GM04504 (cell line): Measurements from ENCODE around the gene PI4K2A.
A peak's percentile ranks its signal among the peaks of the same experiment; 100 is the strongest.

Experiments used
- DNase-seq: peaks from one replicate; pipeline ENCODE4 v3.0.0-alpha.2; 2012; ENCODE audit warnings: low read depth

The PI4K2A gene

DNA sequence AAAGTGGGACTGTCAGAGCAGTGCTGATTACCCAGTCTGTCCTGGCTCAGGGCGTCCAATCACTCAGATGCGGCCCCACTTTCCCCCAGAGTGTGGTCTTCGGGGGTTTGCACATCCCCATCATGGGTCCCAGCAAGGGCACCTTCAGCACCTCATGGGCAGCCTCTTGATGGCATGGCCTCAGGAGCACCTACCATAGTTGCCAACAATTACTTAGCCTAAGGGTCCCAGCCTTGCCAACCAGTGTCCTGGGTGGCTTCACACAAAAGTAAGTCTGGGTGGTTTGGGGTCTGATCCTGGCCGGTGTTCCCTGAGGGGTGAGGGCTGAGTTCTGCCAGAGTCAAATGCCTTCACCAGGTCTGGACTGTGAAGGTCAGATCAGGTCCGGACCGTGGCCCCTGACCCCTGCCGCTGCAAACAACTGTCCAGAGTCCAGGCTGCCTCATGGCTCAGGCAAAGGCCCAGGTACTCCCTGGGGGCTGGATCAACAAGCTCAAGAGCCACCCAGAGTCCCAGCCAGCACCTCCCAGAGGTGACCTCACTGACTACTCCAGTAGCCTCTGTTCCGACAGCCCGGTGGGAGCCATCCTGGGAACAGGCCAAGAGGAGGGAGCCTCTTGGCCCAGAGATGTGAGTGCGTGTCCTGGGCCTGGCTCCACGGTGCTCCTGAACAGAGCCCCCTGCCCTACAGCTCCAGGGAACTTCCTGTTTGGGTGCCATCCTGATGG is 66.8 kb downstream of the PI4K2A start:
- no peak for DNase-seq

DNA sequence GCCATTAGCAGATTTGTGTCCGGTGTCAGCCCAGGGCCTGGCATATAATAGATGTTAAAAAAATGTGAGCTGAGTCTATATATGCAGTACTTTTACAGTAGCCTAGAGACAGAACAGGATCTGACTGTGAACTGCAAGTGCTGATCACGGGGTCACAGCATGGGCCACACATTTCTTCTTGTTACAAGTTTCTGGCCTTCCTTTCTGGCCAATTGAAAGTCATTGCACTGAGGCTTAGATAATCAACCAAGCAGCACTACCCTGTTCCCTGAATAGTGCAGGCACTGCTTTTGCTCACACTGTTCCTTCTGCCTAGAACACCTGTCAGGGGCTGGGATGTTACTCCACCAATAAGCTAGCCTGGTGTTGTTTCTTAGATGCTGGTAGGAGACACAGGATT is 67.7 kb downstream of the PI4K2A start:
- no peak for DNase-seq

DNA sequence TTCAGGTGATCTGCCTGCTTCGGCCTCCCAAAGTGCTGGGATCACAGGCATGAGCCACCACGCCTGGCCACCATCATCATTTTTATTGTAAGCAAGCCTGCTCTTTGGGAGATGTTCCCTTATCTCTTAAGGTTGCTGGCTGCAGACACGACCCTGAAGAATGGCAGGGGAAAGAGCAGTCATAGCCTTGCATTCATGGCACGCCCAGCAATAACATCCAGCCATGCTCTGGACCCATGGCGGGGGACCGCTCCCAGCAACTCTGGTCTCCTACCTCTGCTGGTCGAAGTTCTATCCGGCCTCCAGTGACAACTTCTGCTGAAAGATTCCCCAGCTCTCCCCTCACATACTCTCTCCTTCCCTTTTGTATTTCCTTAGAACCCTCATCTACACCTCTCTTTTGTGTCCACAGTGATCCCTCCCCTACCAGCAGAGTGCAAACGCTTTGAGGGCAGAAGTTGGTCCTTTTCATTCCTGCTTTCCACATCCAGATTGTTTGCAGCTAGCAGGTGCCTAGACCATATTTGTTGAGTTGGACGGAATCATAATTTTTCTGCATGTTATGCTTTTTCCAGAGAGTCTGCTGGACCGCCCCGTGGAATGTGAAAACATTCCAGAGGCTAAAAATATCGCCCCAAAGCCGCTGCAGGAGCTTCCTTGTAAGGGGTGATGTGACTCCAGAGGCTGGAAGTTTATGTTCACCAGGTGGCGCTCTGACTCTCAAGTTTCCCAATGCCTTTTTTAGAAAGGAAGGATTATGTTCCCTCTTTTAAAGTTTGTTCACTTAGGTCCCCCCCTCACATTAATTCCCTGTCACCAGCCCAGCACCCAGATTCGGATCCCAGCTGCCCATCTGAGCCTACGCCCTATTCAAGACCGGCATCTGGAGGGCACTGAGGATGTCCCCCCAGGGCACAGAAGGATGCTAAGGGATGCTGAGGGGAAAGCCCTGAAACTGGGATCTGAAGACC is 68.8 kb downstream of the PI4K2A start:
- no peak for DNase-seq

DNA sequence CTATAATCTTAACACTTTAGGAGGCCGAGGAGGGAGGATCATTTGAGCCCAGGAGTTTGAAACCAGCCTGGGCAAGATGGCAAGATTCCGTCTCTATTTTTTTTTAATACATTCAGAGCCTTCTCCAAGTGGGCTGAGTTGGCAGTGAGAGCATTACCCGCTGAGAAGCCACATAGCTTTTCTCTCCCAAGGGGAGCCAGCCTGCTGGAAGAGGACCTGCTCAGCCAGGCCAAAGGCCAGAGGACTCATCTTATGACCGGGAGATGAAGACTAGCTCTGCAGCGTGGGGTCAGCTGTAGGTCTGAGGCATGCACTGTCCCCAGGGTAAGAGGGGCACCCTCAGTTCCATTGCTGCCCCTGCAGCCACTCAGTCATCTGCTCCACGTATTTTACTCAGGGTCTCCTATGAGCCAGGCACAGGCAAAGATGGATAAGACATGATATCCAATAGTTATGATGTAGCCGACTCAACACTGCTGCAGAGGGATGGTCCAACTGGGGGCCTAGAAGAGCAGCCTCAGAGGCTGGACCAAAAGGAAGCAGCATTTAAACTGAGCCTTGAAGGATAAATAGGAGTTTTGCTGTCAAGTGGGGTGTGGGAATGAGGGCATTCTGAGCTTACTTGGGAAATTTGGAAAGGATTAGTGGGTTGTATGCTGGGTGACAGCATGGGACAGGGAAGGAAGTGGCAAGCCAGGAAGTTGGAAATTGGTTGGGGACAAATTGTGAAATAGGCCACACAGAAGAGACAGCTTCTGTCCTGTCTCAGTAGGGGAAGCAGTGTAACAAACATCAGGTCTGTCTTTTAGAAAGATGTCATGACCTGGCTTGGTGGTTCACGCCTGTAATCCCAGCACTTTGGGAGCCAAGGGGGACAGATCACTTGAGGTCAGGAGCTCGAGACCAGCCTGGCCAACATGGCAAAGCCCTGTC is 71.4 kb downstream of the PI4K2A start:
- DNase-seq = no peak

DNA sequence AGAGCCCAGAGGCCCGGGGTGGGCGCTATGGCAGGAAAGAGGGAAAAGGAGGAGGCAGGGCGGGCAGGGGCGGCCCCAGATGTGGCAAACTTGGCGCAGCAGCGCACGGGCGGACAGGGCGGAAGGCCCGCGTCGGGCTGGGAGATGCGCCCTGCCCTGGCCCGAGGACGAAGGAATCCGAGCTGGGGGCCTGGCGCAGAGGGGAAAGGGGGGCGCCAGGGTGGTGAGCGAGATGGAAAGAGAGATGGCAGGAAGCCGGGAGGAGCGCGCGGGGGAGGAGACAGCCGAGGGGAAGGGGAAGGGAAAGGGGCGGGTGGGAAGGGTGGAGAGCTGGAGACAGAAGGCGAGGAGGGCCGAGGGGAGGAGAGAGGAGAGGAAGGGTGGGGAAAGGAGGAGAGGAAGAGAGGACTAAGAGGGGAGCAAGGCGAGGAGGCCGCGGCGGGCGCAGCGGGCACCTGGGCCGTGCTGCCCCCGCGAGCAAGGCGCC is 72.9 kb downstream of the PI4K2A start, which contains the start of gene MARVELD1:
Gene MARVELD1 (plus strand): TSS at position 392 of the 487 bp plus-strand sequence. CDS start 147 bp downstream, outside the sequence.
- DNase-seq = peak; percentile 62

DNA sequence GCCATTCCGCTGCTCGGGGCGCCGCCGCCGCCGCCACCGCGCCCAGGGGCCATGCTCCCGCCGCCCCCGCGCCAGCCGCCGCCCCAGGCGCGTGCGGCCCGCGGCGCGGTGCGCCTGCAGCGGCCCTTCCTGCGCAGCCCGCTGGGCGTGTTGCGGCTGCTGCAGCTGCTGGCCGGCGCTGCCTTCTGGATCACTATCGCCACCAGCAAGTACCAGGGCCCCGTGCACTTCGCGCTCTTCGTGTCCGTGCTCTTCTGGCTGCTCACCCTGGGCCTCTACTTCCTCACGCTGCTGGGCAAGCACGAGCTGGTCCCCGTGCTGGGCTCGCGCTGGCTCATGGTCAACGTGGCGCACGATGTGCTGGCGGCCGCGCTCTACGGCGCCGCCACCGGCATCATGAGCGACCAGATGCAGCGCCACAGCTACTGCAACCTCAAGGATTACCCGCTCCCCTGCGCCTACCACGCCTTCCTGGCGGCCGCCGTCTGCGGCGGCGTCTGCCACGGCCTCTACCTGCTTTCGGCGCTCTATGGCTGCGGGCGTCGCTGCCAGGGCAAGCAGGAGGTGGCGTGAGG is 73.4 kb downstream of the PI4K2A start:
- no peak for DNase-seq

DNA sequence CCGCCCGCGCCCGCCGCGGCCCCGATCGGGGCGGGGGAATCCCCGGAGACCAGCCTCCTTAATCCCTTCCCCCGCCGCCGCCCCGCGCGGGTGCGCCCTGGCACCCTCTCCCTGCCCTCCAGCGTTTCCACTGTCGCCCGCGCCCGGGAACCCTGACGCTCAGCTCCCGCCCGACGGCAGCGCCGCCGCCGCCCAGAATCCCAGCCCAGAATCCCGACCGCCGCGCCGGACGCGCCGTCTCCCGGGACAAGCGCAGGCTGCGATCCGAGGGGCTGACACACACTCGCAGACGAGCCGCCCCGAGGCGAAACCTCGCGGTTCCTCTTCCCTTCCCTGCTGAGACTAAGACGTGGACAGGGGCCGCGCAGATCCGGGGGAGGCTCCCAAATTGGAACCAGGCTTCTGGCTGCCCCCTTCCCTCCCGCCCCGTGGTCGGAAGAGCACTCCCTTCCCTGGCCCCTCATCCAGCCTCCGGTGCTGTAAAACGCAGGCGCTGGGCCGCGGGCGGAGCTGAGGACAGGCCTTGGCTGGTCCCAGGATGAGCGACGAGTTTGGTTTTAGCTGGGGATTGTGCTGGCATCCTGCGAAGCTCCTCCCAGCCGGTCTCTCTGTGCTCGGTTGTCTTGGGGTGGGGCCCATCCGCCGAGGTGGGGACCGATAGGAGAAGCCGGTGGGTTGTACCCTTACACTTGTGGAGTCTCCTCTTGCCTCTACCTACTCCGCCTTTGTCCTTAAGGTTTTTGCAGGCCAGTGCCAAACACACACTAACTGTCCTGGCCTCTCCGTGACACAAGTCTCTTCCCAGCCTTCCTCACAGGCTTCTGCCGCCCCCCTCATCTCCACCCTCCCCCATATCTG is 74.2 kb downstream of the PI4K2A start:
- DNase-seq = peak; percentile 61

DNA sequence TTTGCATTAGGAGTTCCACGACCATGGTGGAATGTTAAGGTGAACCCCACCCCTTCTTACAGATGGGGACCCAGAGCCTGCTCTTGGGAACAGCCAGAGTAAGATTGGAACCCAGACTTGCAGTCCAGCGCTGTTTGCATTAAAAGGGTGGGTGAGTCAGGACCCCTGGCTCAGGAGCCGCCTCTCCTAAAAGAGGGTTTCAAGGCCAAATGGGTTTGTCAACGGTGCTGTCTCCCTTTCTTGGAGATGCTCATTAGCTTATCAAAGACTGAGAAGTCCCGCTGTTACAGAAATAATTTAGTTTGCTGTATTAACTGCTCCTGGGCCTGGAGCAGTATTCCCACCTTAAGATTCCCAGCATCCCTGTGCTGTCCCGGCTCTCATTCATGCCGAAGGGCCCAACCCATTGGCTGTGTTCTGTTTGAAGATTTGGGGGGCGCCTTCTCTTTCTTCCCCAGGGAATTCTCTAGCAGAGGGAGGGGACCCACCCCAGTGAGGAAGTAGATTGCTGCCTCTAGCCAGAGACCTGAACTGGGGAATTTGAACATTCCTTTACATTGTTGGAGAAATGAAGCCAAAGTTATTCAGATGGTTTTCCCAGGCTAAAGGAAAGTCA is 74.9 kb downstream of the PI4K2A start:
- DNase-seq = no peak

DNA sequence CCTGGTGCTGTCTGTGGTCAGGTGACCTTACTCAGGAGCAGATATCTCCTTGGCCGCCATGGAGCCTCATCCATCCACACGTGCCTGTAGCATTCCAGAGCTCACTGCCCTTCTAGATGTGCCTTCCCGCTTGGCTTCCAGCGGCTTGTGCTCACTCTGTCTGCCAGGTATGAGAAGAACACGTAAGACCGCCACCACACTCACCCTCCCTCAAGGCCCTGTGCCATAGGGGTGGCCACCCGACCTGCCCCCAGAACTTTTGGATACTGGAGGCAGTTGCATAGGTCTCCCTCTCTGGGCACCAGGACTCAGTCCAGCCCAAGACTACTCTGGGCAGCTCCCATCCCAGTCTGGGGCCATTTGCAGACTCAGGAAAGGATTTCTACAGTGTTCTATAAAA is 77.2 kb downstream of the PI4K2A start:
- DNase-seq = no peak

DNA sequence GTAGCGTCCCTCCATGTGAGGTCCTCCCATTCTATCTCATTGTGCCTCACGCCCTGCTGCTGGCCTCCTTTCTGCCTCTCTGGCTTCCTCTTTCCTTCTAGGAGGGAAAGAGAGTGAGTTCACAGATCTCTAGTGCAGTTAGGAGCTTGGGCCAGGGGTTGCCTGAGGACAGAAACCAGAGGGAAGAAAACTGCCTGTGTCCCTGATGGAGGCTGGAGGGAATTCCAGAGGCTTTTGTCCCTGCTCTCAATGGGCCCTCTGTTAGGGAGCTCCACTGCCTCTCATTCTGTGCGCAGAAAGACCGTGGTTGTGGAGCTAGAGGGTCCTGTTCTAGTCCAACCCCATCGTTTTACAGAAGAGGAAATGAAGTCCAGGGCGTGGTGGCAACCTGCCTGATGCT is 77.7 kb downstream of the PI4K2A start:
- DNase-seq = no peak

DNA sequence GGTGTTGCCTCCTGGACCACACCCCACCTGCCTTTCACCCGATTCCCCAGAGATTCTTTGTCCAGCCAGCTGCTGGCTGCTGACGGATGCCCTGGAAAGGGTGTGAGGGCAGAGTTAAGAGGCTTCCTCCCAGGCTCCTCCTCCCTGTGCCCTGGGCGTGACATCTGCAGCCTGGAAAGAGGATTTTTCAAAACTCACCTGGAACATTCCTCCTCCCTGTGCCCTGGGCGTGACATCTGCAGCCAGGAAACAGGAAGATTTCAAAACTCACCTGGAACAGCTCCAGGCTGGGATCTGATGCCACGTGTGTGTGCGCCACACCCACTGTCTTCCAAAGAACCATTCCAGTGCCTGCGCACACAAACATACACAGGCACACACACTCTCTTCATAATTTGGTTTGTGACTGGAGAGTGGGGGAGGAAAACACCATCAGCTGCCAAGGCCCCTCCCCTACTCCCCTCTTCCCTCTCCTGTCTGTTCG is 78.2 kb downstream of the PI4K2A start:
- DNase-seq = no peak

DNA sequence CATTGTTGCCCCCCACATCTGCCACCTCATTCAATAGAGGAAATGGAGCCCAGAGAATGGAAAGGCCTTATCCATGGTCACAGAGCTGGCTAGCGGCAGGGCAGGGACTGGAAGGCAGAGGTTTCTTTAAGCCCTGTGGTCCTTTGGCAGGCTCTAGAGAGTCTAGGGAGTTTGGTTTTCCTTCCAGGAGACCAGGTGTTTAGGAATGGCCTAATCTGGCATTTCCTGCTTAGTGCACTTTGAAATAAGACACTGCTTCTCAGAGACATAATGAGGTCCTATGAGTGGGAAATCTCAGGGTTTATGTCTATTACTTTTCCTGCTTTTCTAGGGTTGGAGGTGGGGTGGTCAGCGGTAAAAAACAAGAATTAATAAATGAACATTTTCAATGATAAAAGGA is 79.1 kb downstream of the PI4K2A start:
- DNase-seq = no peak

DNA sequence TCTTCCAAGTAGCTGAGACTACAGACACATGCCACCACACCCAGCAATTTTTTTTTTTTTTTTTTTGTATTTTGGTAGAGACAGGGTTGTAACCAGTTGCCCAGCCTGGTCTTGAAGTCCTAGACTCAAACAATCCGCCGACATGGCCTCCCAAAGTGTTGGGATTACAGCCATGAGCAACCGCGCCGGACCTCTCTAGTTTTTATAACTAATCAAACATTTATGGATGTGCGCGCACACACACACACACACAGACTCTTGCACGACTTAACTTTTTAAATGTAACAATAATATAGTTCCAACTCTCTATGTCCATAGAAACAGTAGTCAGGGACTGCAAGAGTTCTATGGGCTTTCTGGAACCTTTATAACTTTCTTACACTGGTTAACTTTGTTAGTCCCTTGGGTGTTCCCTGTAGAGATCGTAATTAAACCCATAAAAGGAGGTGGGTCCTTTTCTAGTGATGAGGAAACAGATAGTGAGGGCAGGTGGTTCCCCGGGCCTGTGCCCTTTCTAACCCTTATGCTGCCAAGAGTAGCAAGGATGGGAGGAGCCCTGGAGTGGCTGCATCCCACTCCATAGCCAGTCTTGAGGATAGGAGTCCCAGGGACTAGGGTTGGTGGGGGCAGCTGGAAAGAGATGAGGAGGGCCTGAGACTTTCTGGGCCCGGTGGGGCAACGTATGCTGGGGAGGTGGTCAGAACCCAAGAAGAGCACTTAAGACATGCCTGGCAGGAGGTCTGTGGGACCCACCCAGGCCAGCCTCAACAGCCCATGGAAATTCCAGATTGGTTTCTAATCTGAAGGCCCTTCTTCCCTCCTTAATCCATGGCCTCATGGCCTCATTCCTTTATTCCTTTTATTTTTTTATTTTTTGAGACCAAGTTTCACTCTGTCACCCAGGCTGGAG is 81.7 kb downstream of the PI4K2A start:
- no peak for DNase-seq

DNA sequence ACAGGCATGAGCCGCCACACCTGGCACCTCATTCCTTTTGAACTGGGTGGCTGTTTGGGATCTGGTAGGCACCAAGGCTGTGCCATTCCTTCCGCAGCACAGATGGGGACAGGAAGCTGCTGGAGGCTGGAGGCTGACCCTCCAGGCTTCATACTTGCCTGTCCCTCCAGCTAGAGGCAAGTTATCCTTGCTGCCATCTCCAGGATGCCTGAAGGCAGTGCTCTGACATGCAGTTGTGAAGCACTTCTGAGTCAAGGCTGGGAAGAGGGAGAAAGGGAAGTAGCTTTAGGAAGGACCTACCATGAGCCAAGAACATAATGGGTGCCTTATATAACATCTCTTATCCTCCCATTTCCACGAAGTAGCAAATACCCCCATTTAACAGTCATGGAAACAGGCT is 82.5 kb downstream of the PI4K2A start:
- DNase-seq = no peak

DNA sequence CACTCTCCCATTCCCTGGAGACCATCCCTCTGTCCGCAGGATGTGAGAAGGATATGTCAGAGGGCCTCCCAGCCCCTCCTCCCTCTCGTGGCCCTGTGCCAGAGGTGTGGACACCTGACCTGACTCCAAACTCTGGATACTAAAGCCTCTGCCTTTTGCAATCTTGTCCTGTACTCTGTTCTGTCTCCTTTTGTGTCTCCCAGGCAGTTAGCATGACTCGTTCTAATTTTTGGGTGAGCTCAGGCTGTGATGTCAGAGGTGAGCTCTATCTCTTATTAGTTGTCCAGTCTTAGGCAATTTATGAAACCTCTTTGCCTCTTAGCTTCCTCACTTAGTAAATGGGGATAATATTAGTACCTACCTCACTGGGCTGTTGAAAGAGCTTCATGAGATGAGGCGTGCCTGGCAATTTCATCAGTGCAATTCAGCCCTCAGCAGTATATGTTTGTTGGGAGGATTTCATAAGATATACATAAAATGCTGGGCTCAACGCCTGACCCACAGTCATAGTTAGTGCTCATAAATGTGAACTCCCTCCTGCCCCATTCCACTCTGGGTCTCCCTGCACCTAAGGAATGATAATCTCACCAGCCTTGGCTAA is 84.0 kb downstream of the PI4K2A start:
- peak; percentile 63 for DNase-seq
